Stimulated activated CD4-positive, alpha-beta T cell treated with anti-CD3 and anti-CD28 coated beads, Interleukin-4, amount 100 ng/mL, for 48 hours (primary cell): Measurements from ENCODE around the gene NEURL3.
A peak's percentile ranks its signal among the peaks of the same experiment; 100 is the strongest.
"Not testable (repeated sequence)": the region's sequence is repeated elsewhere in the genome, so short reads cannot be mapped to it uniquely, and the experiment has no call there.

Experiments
- DNase-seq, 2 donors: peaks; one replicate each; pipeline ENCODE4 v3.0.0-alpha.2; 2020; ENCODE audit warnings: low read depth in 2 of 2

NEURL3 gene

DNA sequence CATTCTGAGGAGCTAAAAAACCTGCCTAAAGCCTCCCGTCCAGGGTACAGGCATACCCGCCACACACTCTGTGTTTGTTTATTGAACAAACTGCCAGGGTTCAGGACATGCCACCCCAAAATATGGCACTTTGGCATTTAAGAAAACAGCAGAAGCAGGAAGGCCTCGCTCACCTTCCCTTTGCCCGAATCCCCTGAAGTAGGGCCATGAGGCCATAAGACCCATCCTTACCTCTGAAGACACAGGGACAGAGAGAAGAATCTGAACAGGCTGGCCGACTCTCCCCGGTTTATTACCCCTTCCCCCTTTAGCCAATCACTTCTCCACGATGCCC, 1.7 kb upstream of the NEURL3 start:
- DNase-seq: no peak

DNA sequence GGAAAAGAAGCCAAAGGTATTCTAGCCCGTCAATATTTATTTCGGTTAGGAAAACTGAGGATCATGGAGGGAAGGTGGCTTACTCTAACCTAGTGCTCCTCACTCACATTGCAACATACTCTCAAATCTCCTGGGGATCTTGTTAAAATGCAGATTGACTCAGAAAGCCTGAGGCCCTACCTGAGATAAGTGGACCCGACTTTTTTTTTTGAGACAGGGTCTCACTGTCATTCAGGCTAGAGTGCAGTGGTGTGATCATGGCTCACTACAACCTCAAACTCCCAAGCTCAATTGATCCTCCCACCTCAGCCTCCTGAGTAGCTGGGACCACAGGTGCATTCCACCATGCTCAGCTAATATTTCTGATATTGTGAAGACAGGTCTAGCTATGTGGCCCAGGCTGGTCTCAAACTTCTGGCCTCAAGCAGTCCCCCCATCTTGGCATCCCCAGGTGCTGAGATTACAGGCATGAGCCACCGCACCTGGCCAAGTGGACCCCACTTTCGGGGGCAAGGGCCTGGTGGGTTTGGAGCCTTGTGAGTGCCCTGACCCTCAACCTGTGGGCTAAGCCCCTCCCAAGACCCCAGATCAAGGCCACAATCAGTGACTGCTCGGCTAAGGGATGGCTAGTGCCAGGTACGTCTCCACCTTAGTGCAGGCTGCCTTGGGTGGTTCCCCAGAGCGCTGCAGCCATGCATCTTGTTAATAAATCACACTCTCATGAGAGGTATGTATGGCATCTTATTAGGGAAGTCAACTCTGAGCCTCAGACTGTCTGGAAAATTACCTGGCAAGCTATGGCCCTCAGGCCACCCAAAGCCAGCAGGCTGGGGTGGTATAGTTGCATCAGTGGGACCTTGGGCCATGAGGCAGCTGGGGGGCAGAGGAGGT, 1.1 kb upstream of the NEURL3 start:
- DNase-seq: no peak

- no peak for DNase-seq
Observed at GRCh38 chr2:96503637-96504243, 1.4 kb downstream of the NEURL3 start.

DNA sequence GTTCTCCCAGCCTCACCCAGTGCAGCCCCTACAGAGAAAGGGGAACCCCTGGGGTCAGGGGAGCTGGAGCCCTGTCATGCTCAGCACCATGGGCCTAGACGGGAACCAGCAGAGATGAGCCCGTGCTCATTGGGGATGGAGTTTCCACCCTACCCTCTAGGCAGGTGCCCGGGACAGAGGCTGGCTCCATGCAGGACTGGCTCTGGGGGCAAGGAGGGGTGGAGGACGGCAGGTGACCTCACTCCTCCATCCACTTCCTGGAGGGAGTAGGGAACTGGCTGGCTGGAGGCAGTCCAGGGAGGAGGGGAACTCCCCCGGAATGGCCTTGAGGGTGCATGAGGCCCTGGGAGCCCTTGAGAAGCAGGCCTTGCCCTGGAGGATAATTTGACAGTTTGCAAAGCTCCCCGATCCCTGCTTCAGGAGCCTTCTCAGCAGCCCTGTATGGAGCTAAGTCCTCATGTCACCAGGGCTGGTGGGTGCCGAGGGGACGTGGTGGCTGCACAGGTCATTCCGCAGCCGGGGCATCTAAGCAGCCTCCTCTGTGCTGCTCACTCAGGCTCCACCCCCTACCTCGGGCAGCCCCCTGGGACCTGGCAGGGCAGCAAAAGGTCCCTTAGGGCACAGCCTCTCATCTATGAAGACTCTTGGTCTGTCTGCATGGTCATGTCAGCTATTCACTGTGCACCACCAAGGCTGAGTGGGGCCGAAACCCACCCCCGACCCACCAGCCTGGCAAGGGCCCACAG, 2.1 kb downstream of the NEURL3 start:
- DNase-seq: no peak

GRCh38 chr2:96501886-96502810, 3.0 kb downstream of the NEURL3 start:
- DNase-seq: no peak

DNA sequence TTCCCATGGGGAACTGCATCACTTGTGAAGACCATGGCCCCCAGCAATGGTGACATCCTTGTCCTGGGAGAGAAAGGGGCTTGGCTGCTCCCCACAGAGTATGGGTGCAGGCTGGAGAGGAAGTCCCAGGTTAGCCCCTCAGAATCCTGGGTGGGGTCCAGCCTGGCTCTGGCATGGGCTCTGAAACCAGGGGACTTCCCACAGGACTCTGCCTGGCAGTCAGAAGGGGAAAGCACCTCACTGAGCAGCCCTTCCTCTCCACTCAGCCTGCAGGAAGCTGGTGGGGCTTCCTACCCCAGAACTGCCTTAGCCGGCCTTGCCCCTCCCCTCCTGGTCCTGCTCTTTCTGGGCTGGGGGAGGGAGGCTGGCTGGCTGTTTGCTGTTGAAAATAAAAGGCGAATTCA, 3.7 kb downstream of the NEURL3 start:
- DNase-seq: no peak

- DNase-seq: no peak
Observed at GRCh38 chr2:96500385-96501066, 4.6 kb downstream of the NEURL3 start.

- DNase-seq: no peak
Observed at GRCh38 chr2:96499061-96499960, 5.8 kb downstream of the NEURL3 start.

DNA sequence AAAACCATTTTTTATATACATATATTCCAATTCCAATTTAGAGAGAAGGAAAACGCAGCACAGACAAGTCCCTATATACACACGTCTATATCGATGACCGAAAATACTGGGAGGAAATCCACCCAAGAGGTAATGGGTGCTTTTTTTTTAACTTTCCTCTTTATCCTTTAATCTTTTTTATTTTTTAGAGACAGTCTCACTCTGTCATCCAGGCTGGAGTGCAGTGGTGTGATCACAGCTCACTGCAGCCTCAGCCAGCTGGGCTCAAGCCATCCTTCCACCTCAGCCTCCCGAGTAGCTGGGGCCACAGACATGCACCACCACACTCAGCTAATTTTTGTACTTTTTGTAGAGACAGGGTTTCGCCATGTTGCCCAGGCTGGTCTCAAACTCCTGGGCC, 6.5 kb downstream of the NEURL3 start:
- not testable (repeated sequence) for DNase-seq

DNA sequence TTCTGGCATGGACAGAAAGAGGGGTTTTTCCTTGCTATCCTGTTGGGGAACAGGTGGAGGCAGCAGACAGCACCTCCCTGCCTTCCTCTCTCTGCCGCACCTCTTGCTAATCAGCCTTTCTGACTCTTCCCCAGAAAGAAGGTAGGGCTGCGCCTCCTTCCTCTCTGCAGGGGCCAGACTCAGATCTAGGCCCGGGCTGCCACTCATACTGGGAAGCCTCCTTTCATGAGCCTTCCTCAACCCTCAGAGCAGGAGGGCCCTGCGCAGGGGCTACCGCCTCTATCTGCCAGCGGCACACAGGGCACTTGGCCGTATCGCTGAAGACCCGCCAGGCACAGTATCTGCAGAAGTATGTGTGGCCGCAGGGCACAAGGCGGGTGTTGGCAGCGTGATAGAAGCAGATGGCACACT, 7.1 kb downstream of the NEURL3 start:
- no peak for DNase-seq

- no peak for DNase-seq
Observed at GRCh38 chr2:96495982-96496629, 9.1 kb downstream of the NEURL3 start.

GRCh38 chr2:96494188-96494587, 11.0 kb downstream of the NEURL3 start:
- no peak for DNase-seq

DNA sequence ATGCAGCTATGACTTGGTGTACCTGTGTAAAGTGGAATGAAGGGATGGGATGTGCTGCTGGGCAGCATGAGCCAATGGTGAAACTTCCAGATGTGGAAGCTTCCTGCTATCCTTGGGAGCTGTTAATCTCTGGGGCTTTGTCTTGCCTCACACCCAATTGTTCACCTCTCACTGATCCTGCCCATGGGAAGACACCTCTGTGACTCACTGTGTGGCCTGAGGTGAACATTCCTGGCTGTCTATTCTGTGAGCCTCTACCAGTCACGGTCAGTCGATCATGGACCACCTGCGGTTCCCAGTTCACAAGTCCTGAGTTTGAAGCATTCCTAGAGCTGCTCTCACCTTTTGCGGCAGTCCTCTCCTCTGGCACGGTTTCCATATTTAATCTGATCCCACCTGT, 12.1 kb downstream of the NEURL3 start:
- DNase-seq: no peak

- no peak for DNase-seq
Observed at GRCh38 chr2:96491860-96492497, 13.2 kb downstream of the NEURL3 start.

- no peak for DNase-seq
Observed at GRCh38 chr2:96489663-96490062, 15.5 kb downstream of the NEURL3 start.

GRCh38 chr2:96489261-96489660, 15.9 kb downstream of the NEURL3 start:
- no peak for DNase-seq

DNA sequence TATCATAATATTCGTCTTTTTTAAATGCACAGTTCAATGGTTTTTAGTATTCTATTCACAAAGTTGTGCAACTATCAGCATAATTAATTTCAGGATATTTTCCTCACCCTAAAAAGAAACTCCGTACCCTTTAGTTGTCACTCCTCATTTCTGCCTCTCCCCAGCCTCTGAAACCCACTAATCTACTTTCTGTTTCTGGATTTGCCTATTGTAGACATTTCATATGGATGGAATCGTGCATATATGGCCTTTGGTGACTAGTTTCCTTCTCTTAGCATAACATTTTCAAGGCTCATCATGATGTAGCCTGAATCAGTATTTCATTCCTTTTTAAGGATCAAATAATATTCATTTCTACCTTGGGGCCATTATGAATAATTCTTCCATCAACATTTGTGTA, 18.5 kb downstream of the NEURL3 start:
- DNase-seq: no peak

DNA sequence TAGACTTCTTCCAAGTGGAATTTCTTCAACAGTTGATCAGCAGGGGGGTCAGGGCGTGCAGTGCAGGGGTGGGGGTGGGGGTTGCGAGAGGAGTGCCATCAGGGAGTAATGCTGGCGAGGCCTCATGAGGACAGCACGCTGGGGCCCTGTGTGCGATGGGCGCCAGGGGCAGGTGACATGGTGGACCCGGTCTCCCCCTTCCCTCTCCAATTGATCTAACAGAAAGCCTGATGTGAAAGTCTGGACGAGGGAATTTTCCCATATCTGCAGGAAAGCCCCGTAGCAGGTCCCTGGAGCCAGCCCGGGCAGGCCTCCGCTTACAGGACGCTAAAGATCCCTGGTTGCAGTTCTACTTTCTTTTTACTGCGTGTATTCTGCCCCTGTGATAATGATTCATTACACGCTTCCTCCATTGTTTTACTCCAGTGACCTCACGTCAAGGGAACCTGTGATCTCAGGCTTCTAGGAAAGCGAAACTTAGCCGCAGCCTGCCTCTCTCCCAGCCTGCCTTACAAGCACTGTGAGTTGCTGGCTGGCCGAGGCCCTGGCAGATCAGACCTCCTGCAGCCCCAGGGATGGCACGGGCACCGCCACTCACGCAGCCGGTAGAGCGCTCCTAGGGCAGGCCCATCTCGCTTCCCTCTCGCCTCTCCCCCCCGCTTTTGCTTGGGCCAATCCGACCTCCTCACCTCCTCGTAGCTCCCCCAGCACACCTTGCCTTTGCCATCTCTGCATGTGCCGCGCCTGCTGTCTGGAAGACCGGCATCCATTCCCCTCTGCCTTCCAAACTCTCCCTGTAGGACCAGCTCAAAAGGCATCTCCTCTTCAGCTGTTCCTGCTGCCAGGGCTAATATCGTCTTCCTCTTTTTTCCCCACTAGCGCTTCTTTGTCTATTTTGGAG, 19.2 kb downstream of the NEURL3 start:
- DNase-seq: peak; percentile 70 to 78
